ENCODE data around the gene USH1G.

USH1G gene

GRCh38 chr17:74877592-74878548 is 45.2 kb downstream of the USH1G start:
- TF ChIP-seq CTCF (IDR thresholded peaks at IDR 0.05; ENCODE audit: low read length), result no peak
- TF ChIP-seq EZH2 (optimal IDR thresholded peaks at IDR 0.05; ENCODE audit: low read depth, low read length), result no peak
- TF ChIP-seq EZH2phosphoT487 (IDR thresholded peaks at IDR 0.05; ENCODE audit: low read length), result no peak
- Histone ChIP-seq H3K9ac (ENCODE audit: low read length) (no peak overlapping the region), H3K9me3 (replicated peaks; ENCODE audit: insufficient read depth, low read length) (no peaks in the 10 kb centered on the region), H3K27me3 (replicated peaks; ENCODE audit: insufficient read depth, low read length) (peaks cover 58% of the 10 kb centered on the region), H3K4me1 (ENCODE audit: low read length) (peaks cover 18% of the 10 kb centered on the region; the same call in 1 of the 2 replicates), H4K20me1 (ENCODE audit: insufficient read depth, low read length) (no peaks in the 10 kb centered on the region), H3K4me2 (ENCODE audit: low read depth, low read length) (no peak overlapping the region), H3K36me3 (replicated peaks; ENCODE audit: insufficient read depth, low read length) (no peaks in the 10 kb centered on the region), H3K4me3 (ENCODE audit: low read length) (no peak overlapping the region), H2AFZ (ENCODE audit: low read length) (no peak overlapping the region), H3K79me2 (ENCODE audit: low read length) (no peaks in the 10 kb centered on the region), H3K27ac (ENCODE audit: low read length) (no peak overlapping the region), H3F3A (ENCODE audit: insufficient read depth, low read length) (0 out of 2 replicates have a peak, but pooled peaks cover 4% of the 10 kb centered on the region), H3K9me2 (replicated peaks; ENCODE audit: insufficient read depth, low read length) (no peaks in the 10 kb centered on the region)
- no peak for DNase-seq

DNA sequence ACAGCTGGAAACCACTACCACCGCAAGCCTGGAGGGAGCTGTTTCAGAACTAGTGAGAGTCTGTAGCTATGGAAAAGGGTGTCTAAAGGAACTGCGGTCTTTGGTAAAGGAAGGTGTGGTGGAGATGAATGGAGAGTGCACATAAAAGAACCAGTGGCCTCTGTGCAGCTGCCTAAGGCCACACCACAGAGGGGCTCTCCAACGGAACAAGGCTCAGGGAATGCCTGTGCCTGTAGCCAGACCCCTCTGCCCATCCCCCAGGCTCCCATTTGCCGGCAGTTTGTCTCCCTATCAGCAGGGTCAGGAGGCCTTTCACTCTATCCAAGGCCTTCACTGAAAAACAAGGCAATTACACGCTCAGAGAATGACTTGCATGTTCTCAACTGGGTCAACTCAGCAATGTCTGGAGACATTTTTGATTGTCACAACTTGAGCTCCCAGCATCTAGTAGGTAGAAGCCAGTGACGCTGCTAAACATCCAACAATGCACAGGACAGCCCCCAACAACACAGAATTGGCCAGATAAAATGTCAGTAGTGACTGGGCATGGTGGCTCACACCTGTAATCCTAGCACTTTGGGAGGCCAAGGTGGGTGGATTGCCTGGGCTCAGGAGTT is 47.0 kb downstream of the USH1G start:
- peaks cover 24% of the 10 kb centered on the region; the same call in 1 of the 2 replicates for H3K4me1 ChIP-seq (ENCODE audit: low read length)
- peaks cover 42% of the 10 kb centered on the region for H3K27me3 ChIP-seq (replicated peaks; ENCODE audit: insufficient read depth, low read length)
- no peak overlapping the region for H3K4me2 ChIP-seq (ENCODE audit: low read depth, low read length)
- H3F3A ChIP-seq (ENCODE audit: insufficient read depth, low read length), result 0 out of 2 replicates have a peak, but pooled peaks cover 4% of the 10 kb centered on the region
- H3K4me3 ChIP-seq (ENCODE audit: low read length), result no peak overlapping the region
- no peaks in the 10 kb centered on the region for H3K36me3 ChIP-seq (replicated peaks; ENCODE audit: insufficient read depth, low read length)
- no peak overlapping the region for H2AFZ ChIP-seq (ENCODE audit: low read length)
- no peaks in the 10 kb centered on the region for H4K20me1 ChIP-seq (ENCODE audit: insufficient read depth, low read length)
- no peak for DNase-seq
- no peak overlapping the region for H3K9ac ChIP-seq (ENCODE audit: low read length)
- TF ChIP-seq CTCF (IDR thresholded peaks at IDR 0.05; ENCODE audit: low read length) (no peak), EZH2phosphoT487 (IDR thresholded peaks at IDR 0.05; ENCODE audit: low read length) (no peak), EZH2 (optimal IDR thresholded peaks at IDR 0.05; ENCODE audit: low read depth, low read length) (no peak)
- no peaks in the 10 kb centered on the region for H3K79me2 ChIP-seq (ENCODE audit: low read length)
- no peaks in the 10 kb centered on the region for H3K9me2 ChIP-seq (replicated peaks; ENCODE audit: insufficient read depth, low read length)
- H3K27ac ChIP-seq (ENCODE audit: low read length), result no peak overlapping the region
- H3K9me3 ChIP-seq (replicated peaks; ENCODE audit: insufficient read depth, low read length), result no peaks in the 10 kb centered on the region

DNA sequence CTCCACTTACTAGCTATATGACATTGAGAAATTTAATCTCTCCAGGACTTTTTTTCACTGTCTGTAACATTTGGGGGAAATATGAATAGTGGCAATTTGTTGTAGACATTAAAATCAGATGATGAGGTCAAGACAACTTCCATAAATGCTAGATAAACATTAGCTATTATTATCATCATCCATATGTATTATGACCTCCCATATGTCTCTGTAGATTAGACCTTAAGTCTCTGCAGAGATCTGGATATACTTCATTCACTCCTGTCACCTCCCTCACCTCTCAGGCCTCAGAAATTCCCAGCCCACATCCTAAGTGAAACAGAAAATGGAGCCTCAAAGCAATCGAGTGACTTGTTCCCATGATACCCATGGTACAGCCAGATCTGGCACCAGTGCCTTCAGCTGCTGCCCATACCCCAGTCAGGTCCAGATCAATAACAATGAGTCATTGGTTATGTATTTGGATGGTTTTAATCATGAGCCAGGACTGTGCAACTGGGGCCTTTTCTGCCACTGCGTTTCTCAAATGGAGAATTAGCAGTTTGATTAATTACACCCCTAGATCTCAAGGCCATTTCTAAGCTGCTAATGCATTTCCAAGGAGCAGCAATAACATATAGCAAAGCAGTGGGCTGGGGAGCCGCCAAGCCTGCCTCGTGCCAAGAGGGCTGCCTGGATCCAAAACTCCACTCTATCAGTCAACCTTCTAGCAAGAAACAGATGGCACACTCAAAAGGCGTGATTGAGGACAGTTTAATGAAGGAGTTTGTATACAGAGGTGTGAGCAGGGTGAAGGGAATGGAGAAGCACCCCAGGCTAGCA is 47.7 kb downstream of the USH1G start:
- Histone ChIP-seq H3K36me3 (replicated peaks; ENCODE audit: insufficient read depth, low read length) (no peaks in the 10 kb centered on the region), H4K20me1 (ENCODE audit: insufficient read depth, low read length) (no peaks in the 10 kb centered on the region), H3K9me3 (replicated peaks; ENCODE audit: insufficient read depth, low read length) (no peaks in the 10 kb centered on the region), H3K4me1 (ENCODE audit: low read length) (peaks cover 24% of the 10 kb centered on the region; the same call in 1 of the 2 replicates), H3K4me2 (ENCODE audit: low read depth, low read length) (0 out of 2 replicates have a peak overlapping the region, but pooled peaks have one; percentile 1), H3K27ac (ENCODE audit: low read length) (no peak overlapping the region), H2AFZ (ENCODE audit: low read length) (peak overlapping the region; percentile 28; the same call in 1 of the 2 replicates), H3K27me3 (replicated peaks; ENCODE audit: insufficient read depth, low read length) (peaks cover 35% of the 10 kb centered on the region), H3F3A (ENCODE audit: insufficient read depth, low read length) (0 out of 2 replicates have a peak, but pooled peaks cover 4% of the 10 kb centered on the region), H3K9ac (ENCODE audit: low read length) (no peak overlapping the region), H3K9me2 (replicated peaks; ENCODE audit: insufficient read depth, low read length) (no peaks in the 10 kb centered on the region), H3K79me2 (ENCODE audit: low read length) (no peaks in the 10 kb centered on the region), H3K4me3 (ENCODE audit: low read length) (no peak overlapping the region)
- TF ChIP-seq EZH2 (optimal IDR thresholded peaks at IDR 0.05; ENCODE audit: low read depth, low read length) (no peak), CTCF (IDR thresholded peaks at IDR 0.05; ENCODE audit: low read length) (no peak), EZH2phosphoT487 (IDR thresholded peaks at IDR 0.05; ENCODE audit: low read length) (no peak)
- no peak for DNase-seq

All from MM.1S (cell line).